Measurements from ENCODE around the gene EFL1.
A peak's percentile ranks its signal among the peaks of the same experiment; 100 is the strongest.

EFL1 gene

GRCh38 chr15:82146990-82147461 lies 115.5 kb downstream of the EFL1 start:
- DNase-seq, result peak; percentile 79

- DNase-seq, result no peak
These were observed 116.0 kb downstream of the EFL1 start for GRCh38 chr15:82146576-82146975.

- no peak for DNase-seq
These were observed 118.8 kb downstream of the EFL1 start for GRCh38 chr15:82143390-82144385.

GRCh38 chr15:82140886-82141285 lies 121.6 kb downstream of the EFL1 start:
- DNase-seq, result no peak

- peak; percentile 69 for DNase-seq
These were observed 122.7 kb downstream of the EFL1 start for GRCh38 chr15:82139823-82140268.

GRCh38 chr15:82138306-82138705 lies 124.2 kb downstream of the EFL1 start:
- DNase-seq, result no peak

- DNase-seq, result no peak
These were observed 125.3 kb downstream of the EFL1 start for GRCh38 chr15:82137261-82137660.

GRCh38 chr15:82136120-82136519 lies 126.4 kb downstream of the EFL1 start:
- DNase-seq, result no peak

GRCh38 chr15:82135638-82136037 lies 126.9 kb downstream of the EFL1 start:
- peak; percentile 59 for DNase-seq

- DNase-seq, result no peak
These were observed 128.1 kb downstream of the EFL1 start for GRCh38 chr15:82134461-82134860.

- DNase-seq, result no peak
These were observed 129.3 kb downstream of the EFL1 start for GRCh38 chr15:82133251-82133650.

GRCh38 chr15:82132742-82133141 lies 129.8 kb downstream of the EFL1 start:
- DNase-seq, result peak; percentile 89

- DNase-seq, result no peak
These were observed 130.4 kb downstream of the EFL1 start for GRCh38 chr15:82132096-82132495.

- no peak for DNase-seq
These were observed 132.3 kb downstream of the EFL1 start for GRCh38 chr15:82130248-82130647.

GRCh38 chr15:82129761-82130160 lies 132.8 kb downstream of the EFL1 start:
- DNase-seq, result peak; percentile 99

GRCh38 chr15:82129149-82129692 lies 133.3 kb downstream of the EFL1 start:
- DNase-seq, result peak; percentile 31

- DNase-seq, result peak; percentile 76
These were observed 134.0 kb downstream of the EFL1 start for GRCh38 chr15:82128401-82129148.

GRCh38 chr15:82127581-82127980 lies 135.0 kb downstream of the EFL1 start:
- DNase-seq, result no peak

- no peak for DNase-seq
These were observed 136.2 kb downstream of the EFL1 start for GRCh38 chr15:82126346-82126745.

- DNase-seq, result no peak
These were observed 137.9 kb downstream of the EFL1 start for GRCh38 chr15:82124331-82125263.

- peak; percentile 98 for DNase-seq
These were observed 139.7 kb downstream of the EFL1 start for GRCh38 chr15:82122746-82123400.

Measured in fibroblast of skin of abdomen (primary cell).